ENCODE data around the gene THSD7A. TPM values are rescaled to one million over a fixed set of nuclear protein-coding genes. Genes with fewer than 3 reads are reported as not detected.

Gene THSD7A
- total and polyA plus RNA-seq, 10 of the 15 experiments (the other 5 are each of a cell fraction or from before 2014, with no cell fraction given), result 0.03 to 0.09 (median 0.03) TPM; not detected in 7

GRCh38 chr7:11593322-11593721 is 238.7 kb downstream of the THSD7A start (continued):
- TF ChIP-seq CEBPZ (IDR thresholded peaks at IDR 0.05; ENCODE audit: low read depth, low read length) (no peak), ATF3 (IDR thresholded peaks at IDR 0.05; ENCODE audit: borderline replicate concordance, extremely low read depth, low read depth, low read length) (no peak), E2F8 (IDR thresholded peaks at IDR 0.05; ENCODE audit: low read depth, partially characterized antibody) (no peak)

GRCh38 chr7:11592699-11593098 is 239.3 kb downstream of the THSD7A start:
- in situ Hi-C loops (cut with MboI), result no loop called here
- intact Hi-C loops (cut with micrococcal nuclease; ENCODE audit: unreplicated experiment), result no loop called here
- H3K9me3 ChIP-seq (replicated peaks; ENCODE audit: control insufficient read depth, insufficient read depth, low read length), result no peaks in the 10 kb centered on the region
- H4K20me1 ChIP-seq (ENCODE audit: control insufficient read depth, insufficient read depth), result no peaks in the 10 kb centered on the region
- no peak for DNase-seq (ENCODE audit: low read depth, low spot score)
- ChIA-PET POLR2A (no interaction called here), SMC1A (ENCODE audit: uncharacterized antibody, unreplicated experiment) (no interaction called here), CTCF (no interaction called here), RAD21 (ENCODE audit: unreplicated experiment) (no interaction called here)
- ATAC-seq, result no peak
- no peak overlapping the region for H3K9ac ChIP-seq (ENCODE audit: control insufficient read depth, insufficient read depth, low read length)
- WGBS (ENCODE audit: insufficient coverage, insufficient replicate concordance, low lambda C conversion rate, missing lambda C conversion rate), result 10% methylated on average over 3 of the region's 3 CpGs
- no peak overlapping the region for H3K4me2 ChIP-seq (ENCODE audit: control insufficient read depth, insufficient read depth)
- H3K36me3 ChIP-seq (ENCODE audit: control insufficient read depth in 2 of 2, insufficient read depth in 2 of 2, low read length in 1 of 2), result no peaks in the 10 kb centered on the region
- no peaks in the 10 kb centered on the region for H3K79me2 ChIP-seq (ENCODE audit: control insufficient read depth, insufficient read depth, low read length)
- H3K4me1 ChIP-seq (ENCODE audit: control insufficient read depth, insufficient read depth, low read length), result no peaks in the 10 kb centered on the region
- no peak overlapping the region for H3K4me3 ChIP-seq
- no peak for FAIRE-seq
- H3K27me3 ChIP-seq (replicated peaks in 1 of 2; ENCODE audit: control insufficient read depth in 2 of 2, insufficient read depth in 2 of 2, low read length in 1 of 2), result no peaks in the 10 kb centered on the region
- BruUV-seq (replicated peaks), result no TSS peak
- H2AFZ ChIP-seq (ENCODE audit: control insufficient read depth, low read depth, low read length), result no peak overlapping the region
- no peak overlapping the region for H3K27ac ChIP-seq (ENCODE audit: control insufficient read depth, insufficient read depth)
- TF ChIP-seq PBX3 (IDR thresholded peaks at IDR 0.05; ENCODE audit: insufficient replicate concordance, low read depth, low read length) (no peak), FOXM1 (IDR thresholded peaks at IDR 0.05; ENCODE audit: low read depth, low read length) (no peak), MXI1 (IDR thresholded peaks at IDR 0.05; ENCODE audit: low read depth, low read length) (no peak), POLR2A (IDR thresholded peaks at IDR 0.05; ENCODE audit: low read depth, low read length) (no peak), RAD21 (IDR thresholded peaks at IDR 0.05; ENCODE audit: insufficient read depth, low read depth, low read length) (no peak), EED (IDR thresholded peaks at IDR 0.05; ENCODE audit: low read depth) (no peak), EGR1 (IDR thresholded peaks at IDR 0.05; ENCODE audit: borderline replicate concordance in 1 of 2, low read depth in 2 of 2, low read length in 2 of 2) (no peak), ATF2 (IDR thresholded peaks at IDR 0.05; ENCODE audit: low read length) (no peak), IKZF2 (IDR thresholded peaks at IDR 0.05) (no peak)
